Ramos (cell line): ENCODE results near the gene THOC6.

ENCODE experiments used
- in situ Hi-C: fragments of 300-500 bp; cut with MboI; formaldehyde crosslinking; loops from one replicate; pipeline ENCODE4 v1.14.3; 2022; ENCODE audit warnings: low sequenced_read_pairs; ENCODE audit not compliant: unreplicated experiment

THOC6 gene

GRCh38 chr16:3027983-3028715 lies 4.3 kb downstream of the THOC6 start:
- in situ Hi-C loops: no loop called here

DNA sequence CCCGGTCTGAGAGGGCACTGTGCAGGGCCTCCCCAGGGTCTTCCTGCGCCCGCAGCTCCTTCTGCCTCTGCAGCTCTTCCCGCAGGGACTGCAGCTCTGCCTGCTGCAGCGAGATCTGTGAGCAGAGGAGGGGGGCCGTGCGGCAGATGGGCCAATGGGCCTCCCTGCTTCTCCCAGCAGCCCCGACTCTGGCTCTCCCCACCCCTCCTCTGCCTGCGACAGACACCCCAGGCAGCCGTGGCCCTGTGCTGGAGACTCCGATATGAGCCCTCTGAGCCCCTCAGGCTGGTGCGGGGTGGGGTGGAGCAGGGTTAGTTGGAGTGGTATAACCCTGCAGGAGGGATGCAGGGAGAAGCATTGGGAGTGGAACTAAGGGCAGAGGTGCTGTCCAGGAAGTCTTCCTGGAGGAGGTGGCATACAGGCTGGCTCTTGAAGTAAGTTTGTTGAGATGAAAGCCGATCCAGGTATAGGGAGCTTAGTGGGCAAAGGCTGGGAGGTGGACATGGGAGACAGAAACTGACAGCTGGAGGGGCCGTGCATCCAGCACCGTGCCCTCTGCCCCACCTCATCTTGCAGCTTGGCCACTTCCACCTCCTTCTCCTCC lies 5.0 kb downstream of the THOC6 start:
- in situ Hi-C loops: no loop called here

- in situ Hi-C loops: no loop called here
Measured at GRCh38 chr16:3029491-3030221, 5.8 kb downstream of the THOC6 start.

DNA sequence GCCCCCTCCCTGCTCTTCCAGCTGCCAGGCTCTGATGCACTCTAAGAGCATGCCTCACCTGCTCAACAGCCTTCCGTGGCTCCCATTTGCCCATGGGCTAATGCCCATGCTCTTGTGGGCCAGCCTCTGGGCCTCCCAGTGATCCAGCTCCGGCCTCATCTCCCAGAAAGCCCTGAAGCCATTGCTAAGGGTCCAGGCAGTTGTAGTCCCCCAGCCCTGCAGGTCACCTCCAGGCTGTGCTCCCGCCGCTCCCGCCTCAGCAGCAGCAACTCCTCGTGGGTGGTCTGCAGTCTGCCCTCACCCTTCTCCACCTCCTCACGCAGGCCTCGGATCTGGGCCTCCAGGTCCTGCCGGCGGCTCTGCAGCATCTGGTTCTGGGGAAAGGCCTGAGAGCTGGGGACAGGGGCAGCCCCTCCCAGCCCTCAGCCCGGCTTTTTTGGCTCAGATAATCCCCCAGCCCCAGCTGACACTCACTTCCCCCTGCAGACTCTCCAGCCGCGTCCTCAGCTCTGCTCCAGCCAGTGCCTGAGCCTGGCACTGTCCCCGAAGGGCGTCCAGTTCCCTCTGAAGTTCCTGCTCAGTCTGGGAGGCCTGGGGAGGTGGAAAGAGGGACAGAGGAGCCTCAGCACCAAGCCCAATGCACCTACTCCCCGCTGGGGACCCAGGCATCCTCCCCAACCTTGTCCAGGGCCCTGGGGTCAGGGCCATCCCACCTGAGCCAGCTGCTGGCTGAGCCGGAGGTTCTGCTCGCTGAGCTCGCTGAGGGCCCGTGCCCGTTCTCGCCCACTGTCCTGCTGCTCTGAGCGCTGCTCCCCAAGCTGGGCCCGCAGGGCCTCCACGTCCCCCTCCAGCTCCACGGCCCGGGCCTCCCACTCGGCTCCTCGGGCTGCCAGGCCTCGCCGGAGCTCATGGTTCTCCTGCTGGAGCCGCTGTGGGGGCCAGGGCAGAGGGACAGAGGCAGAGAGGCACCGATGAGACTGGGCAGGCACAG lies 6.7 kb downstream of the THOC6 start:
- in situ Hi-C loops: no loop called here

GRCh38 chr16:3032624-3033023 lies 8.8 kb downstream of the THOC6 start:
- in situ Hi-C loops: no loop called here

DNA sequence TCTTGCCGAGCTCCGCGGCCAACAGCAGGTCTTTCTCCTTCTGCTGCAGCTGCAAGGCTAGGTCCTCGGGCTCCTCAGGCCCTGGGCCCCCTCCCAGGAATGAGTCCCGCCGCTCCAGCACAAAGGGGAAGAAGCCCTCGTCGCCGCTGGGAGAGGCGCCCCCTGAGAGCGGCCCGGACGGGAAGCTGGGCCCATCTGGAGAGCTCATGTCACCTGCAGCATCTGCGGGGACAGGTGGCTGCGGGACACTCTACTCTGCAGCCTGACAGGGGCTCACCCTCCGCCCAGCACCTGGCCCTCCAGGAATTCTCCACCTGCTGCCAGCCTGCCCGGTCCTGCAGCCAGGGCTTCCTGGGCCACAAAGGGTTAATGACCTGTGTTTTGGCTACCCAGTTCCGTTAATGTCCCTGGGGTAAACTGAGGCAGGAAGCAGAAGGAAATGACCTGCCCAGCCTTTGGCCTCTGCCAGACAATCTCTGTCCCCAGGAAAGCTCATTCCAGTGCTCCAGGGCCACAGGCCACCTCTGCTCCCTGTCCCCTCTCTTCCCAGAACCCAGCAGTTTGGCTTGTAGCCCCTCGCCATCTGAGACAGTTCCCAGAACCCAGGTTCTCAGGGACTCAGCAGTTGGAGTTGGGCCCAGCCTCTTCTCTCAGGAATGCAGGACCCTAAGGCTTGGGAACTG lies 11.6 kb downstream of the THOC6 start:
- in situ Hi-C loops: no loop called here

DNA sequence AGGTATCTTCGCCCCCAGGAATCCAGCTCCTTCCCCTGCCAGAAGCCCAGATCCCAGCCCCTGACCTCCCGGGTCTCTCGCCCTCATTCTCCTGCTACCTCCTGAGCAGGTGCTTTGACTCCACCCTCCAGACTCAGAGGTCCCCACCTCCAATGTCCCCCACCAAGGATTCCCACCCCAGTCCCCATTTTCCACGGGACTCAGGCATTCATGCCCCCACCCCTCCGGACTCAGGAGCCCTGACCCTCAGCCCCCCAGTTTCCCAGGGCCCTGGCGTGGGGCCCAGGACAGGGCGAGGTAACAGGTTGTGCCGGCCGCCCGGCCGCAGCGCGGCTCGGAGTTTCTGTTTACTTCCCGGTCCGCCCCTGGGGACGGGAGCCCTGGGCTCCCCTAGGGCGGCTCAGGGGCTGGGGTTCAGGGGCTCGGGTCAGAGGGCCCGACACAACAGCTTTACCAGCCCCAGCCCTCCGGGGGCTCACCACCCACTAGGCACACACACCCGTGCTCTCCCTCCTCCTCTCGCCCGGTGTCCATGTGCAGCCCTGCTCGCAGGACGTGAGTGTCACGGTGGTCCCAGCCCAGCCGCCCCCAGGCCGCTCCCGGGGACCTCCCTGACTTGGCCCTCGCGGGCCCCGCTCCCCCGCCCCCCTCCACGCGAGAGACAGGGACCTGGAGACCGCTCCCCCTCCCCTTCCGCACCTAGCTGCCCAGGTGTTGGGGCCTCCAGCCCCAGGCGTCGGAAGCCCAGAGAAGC lies 12.3 kb downstream of the THOC6 start:
- in situ Hi-C loops: no loop called here

DNA sequence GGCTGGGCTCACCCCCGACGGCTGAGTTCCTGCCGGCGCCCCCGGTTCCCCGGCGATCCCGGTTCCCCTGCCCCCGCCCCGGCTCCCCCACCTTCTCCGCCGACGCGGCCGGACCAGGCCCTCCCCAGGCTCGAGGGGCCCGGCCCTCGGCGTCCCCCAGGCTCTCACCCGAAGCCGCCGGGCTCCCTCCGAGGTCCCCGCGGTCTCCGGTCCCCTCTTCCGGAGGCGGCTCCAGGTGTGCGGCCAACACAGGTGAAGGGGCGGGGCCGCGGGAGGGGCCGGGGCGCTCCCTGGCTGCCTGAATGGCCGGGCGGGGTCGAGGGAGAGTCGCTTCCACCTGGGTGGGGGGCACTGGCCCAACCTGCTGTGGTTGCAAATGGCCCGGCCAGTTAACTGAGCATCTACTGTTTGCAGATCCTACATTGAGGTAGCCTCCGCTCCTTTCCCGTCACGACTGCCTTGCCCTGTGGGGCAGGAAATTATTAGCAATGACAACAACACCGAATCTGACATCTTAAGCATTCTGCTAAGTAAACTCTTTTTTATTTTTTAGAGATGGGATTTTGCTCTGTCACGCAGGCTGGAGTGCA lies 13.0 kb downstream of the THOC6 start, which contains the start of gene BICDL2:
TSS of gene BICDL2 (minus strand) at position 219 of the 590 bp plus-strand sequence. CDS start 1,448 bp downstream, outside the sequence.
- in situ Hi-C loops: no loop called here

DNA sequence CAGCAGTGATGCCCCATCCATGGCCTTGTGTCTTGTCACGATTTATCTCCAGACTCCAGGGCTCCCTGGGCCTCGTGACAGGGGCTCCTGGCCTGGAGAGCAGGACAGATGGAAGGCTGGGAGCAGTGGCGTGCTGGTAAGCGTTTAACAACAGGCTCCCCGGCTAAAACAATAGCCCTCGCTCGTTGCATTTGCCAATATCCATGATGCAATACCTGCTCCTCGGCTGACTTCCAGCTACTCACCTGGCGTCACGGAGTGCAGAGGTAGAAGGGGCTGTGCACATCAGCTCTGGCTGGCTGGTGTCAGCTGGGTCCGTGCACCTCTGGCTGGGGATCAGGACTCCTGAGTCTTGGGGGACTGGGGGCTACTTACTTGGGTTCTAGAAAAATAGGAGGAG lies 14.4 kb downstream of the THOC6 start:
- in situ Hi-C loops: no loop called here

DNA sequence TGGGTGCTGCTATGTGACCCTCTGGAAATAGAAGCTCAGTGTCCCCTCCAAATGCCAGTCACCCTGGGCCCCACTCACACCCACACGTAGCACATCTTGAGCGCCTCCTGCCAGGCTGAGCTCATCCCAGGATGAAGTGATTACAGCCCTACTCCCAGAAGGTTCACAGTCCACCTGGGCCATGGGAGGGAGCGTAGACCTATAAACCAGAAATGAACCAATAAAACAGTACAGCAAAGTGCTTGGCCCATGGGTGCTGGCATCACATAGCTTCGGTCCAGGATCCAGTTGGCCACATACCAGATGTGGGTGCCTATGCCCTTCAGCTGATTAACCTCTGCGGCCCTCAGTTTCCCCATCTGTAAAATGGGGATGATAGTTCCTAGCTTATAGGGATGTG lies 15.1 kb downstream of the THOC6 start:
- in situ Hi-C loops: no loop called here

DNA sequence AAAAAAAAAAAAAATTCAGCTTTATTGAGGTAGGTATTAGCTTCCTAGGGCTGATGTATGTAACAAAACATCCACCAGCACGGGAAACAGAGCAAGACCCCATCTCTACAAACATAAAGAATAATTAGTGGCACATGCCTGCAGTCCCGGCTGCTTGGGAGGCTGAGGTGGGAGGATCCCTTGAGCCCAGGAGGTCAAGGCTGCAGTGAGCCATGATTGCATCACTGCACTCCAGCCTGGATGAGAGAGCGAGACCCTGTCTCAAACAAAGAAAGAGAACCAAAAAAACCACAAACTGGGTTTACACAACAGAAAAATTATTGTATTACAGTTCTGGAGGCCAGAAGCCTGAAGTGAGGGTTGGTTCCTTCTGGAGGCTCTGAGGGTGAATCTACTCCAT lies 18.5 kb downstream of the THOC6 start:
- in situ Hi-C loops: no loop called here

DNA sequence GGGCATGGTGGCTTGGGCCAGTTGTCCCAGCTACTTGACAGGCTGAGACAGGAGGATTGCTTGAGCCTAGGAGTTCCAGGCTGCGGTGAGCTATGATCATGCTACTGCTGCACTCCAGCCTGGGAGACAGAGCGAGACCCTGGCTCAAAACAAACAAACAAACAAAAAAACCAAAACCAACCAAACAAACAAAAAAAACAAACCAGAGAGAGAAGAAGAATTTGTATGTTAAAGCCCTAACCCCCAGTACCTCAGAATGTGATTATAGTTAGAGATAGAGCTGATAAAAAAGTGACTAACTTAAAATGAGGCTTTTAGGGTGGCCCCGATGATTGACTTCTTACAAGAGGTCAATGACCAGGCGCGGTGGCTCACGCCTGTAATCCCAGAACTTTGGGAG lies 20.9 kb downstream of the THOC6 start:
- in situ Hi-C loops: no loop called here

DNA sequence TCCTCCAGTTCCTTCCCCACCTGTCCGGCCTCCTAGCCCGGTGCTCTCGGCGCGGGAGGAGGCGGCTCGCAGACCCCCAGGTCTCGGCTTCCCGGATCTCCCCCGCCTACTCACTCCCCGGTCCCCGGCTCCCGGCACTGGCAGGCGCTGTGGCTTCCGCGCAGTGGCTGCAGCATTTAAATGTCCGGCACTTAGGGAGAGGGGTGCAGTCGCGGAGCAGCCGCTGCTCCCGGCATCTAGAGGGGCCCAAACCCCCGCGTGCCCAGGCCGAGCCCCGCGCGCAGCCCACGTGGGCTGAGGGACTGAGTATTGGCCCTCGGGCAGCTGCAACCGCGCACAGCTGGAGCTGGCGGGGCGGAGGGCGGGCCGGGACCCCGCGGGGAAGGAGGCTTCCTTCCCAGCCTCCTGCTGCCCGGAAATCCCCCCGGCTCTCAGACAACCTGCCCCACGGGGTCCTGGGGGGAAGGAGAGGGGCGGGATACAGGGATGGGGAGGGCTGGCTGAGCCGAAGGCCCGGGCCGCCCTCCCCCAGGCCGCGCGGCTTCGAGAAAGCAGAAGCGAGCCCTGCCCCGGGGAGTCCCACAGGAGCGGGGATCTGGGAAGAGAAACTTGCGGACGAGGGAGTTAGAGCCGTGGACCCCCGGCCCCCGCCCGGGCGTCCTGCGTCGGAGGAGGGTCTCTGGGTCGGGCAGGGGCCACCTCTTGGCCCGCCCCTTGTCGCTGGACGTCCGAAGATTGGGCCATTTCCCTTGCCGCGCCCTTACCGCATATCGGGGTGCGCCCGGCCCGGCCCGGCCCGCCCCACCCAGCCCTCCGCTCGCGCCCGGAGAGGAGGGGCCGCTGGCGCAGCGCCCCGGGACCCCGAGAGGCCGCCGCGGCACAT lies 22.2 kb downstream of the THOC6 start, which contains the start of gene MMP25:
TSS of gene MMP25 (plus strand) at position 804 of the 883 bp plus-strand sequence. CDS start 357 bp downstream, outside the sequence.
- in situ Hi-C loops: no loop called here

DNA sequence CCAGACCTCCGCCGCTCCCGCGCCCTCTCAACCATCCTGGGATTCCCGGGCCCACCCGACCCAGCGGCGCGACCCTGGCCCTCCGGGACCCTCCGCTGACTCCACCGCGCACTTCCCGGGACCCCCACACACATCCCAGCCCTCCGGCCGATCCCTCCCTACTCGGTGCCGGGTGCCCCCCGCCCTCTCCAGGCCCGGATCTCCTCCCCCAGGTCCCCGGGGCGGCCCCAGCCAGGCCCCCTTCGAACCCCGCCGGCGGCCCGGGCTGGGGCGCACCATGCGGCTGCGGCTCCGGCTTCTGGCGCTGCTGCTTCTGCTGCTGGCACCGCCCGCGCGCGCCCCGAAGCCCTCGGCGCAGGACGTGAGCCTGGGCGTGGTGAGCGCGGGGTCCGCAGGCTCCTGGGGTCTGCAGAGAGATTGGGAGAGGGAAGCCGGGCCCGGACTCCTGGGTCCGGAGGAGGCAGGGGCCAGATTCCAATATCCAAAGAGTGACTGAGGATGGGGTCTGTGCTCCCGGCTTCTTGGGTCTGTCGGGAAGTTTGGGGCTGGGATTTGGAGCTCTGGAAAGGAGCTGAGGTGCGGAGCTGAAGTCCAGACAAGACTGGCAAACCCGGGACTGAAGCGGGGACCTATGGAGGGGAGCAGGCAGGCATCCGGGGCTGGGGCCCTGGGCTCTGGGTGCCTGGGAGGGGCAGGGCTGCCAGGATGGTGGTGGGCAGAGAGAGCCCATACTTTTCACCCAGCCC lies 23.0 kb downstream of the THOC6 start:
- in situ Hi-C loops: no loop called here

DNA sequence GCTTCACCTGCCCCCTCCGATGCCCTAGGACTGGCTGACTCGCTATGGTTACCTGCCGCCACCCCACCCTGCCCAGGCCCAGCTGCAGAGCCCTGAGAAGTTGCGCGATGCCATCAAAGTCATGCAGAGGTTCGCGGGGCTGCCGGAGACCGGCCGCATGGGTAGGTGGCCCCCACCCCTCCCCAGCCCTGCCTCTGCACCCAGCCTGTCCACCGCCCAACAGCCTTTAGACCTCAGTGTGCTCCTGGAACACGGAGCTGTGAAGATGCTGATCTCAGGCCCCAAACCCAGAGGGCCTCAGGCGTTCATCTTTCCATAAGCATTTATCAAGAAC lies 23.5 kb downstream of the THOC6 start:
- in situ Hi-C loops: no loop called here

- in situ Hi-C loops: no loop called here
Measured at GRCh38 chr16:3049921-3050481, 26.2 kb downstream of the THOC6 start.

DNA sequence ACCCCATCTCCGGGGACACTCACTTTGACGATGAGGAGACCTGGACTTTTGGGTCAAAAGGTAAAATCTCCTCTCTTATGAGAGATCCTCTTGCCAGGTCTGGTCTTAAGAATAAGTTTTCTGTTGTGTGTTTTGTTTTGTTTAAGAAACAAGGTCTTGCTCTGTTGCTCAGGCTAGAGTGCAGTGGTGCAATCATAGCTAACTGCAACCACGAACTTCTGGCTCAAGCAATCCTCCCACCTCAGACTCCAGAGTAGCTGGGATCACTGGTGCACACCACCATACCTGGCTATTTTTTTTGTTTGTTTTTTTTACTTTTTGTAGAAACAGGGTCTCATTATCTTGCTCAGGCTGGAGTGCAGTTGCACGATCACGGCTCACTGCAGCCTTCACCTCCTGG lies 26.7 kb downstream of the THOC6 start:
- in situ Hi-C loops: no loop called here
